Keratinocyte (primary cell): ENCODE results near the gene ERGIC1. TPM values are rescaled to one million over a fixed set of nuclear protein-coding genes. Genes with fewer than 3 reads are reported as not detected.

Experiments
- DNase-seq: peaks from one replicate; pipeline ENCODE4 v3.0.0-alpha.2; 2011; ENCODE audit warnings: low read depth, missing footprints, low spot score
- FAIRE-seq: peaks from 2 replicates; lab custom pipeline; 2011; peaks lifted over from hg19 to GRCh38; lab: Jason Lieb, UNC
- H2AFZ ChIP-seq: 2 replicates; pipeline ENCODE4 v1.6.0; 2012; ENCODE audit warnings: low read length, control low read depth, inconsistent platforms; ENCODE audit not compliant: control insufficient read depth
- H3K27ac ChIP-seq: 2 replicates; pipeline ENCODE4 v1.5.1; 2011; ENCODE audit warnings: low read length; ENCODE audit not compliant: control insufficient read depth, insufficient read depth
- H3K27me3 ChIP-seq: 3 replicates; pipeline ENCODE4 v1.6.0; 2011; ENCODE audit warnings: low read length; ENCODE audit not compliant: control insufficient read depth, insufficient read depth; ENCODE audit errors: extremely low read depth
- H3K36me3 ChIP-seq, 2 experiments: 2 replicates in 1 of 2; 3 replicates in 1 of 2; pipeline ENCODE4 v1.5.1; 2011; ENCODE audit warnings: low read length in 2 of 2, mild to moderate bottlenecking in 1 of 2; ENCODE audit not compliant: control insufficient read depth in 2 of 2, insufficient read depth in 2 of 2; ENCODE audit errors: extremely low read depth in 1 of 2
- H3K4me1 ChIP-seq: 3 replicates; pipeline ENCODE4 v1.5.1; 2011; ENCODE audit warnings: low read length; ENCODE audit not compliant: control insufficient read depth, insufficient read depth; ENCODE audit errors: extremely low read depth
- H3K4me2 ChIP-seq: 3 replicates; pipeline ENCODE4 v1.6.0; 2011; ENCODE audit warnings: low read depth, low read length; ENCODE audit not compliant: control insufficient read depth, insufficient read depth; ENCODE audit errors: extremely low read depth
- H3K4me3 ChIP-seq, 3 experiments: fragments of 200-600 bp in 1 of 3; sonication (generic) in 1 of 3; 2 replicates in 2 of 3; 3 replicates in 1 of 3; pipeline ENCODE4 v1.5.1; 2011 to 2016; ENCODE audit warnings: low read length in 3 of 3, mild to moderate bottlenecking in 3 of 3, control low read depth in 2 of 3, inconsistent platforms in 1 of 3, low read depth in 1 of 3, mixed read lengths in 1 of 3, mixed run types in 1 of 3, moderate library complexity in 1 of 3; ENCODE audit not compliant: control insufficient read depth in 2 of 3, insufficient read depth in 2 of 3; ENCODE audit errors: extremely low read depth in 1 of 3
- H3K79me2 ChIP-seq: 2 replicates; pipeline ENCODE4 v1.6.0; 2012; ENCODE audit warnings: low read length; ENCODE audit not compliant: control insufficient read depth, insufficient read depth
- H3K9ac ChIP-seq: 3 replicates; pipeline ENCODE4 v1.6.0; 2011; ENCODE audit warnings: low read length; ENCODE audit not compliant: control insufficient read depth, insufficient read depth; ENCODE audit errors: extremely low read depth
- H3K9me1 ChIP-seq: 3 replicates; pipeline ENCODE4 v1.6.0; 2011; ENCODE audit warnings: low read length; ENCODE audit not compliant: control insufficient read depth, insufficient read depth; ENCODE audit errors: extremely low read depth
- H3K9me3 ChIP-seq: 2 replicates; pipeline ENCODE4 v1.5.1; 2012; ENCODE audit warnings: low read depth, low read length; ENCODE audit not compliant: control insufficient read depth
- H4K20me1 ChIP-seq: 3 replicates; pipeline ENCODE4 v1.6.0; 2011; ENCODE audit warnings: low read length; ENCODE audit not compliant: control insufficient read depth, insufficient read depth; ENCODE audit errors: extremely low read depth
- EZH2 ChIP-seq: IDR thresholded peaks from one replicate; pipeline ENCODE4 v1.6.1; 2012; ENCODE audit warnings: inconsistent platforms, mild to moderate bottlenecking, low read length, moderate library complexity
- dilution Hi-C: fragments of 300-500 bp; cut with MboI; formaldehyde crosslinking; loops from one replicate; pipeline ENCODE4 v1.7.0; 2020; ENCODE audit warnings: low sequenced_read_pairs; ENCODE audit not compliant: extremely low pct_ligation_motif_present
- polyA plus RNA-seq, 5 experiments: library from polyadenylated mRNA; depleted of rRNA in 3 of 5; stranded (reverse) in 3 of 5; stranded (forward) in 1 of 5; unstranded in 1 of 5; fragments of >200 nt; gene quantifications; 1 replicate in 1 of 5; 2 replicates in 3 of 5; 3 replicates in 1 of 5; pipeline versions ENCODE4 v1.2.1 to v1.2.3, GENCODE V29; 2011 to 2012; ENCODE audit warnings: missing spikeins in 2 of 5, low read depth in 1 of 5, low replicate concordance in 1 of 5
- TF ChIP-seq, protein P1 (sequence below), 3 experiments: IDR thresholded peaks in 1 of 3; conservative IDR thresholded peaks in 1 of 3; optimal IDR thresholded peaks in 1 of 3; 2 replicates in 2 of 3; 3 replicates in 1 of 3; pipeline versions ENCODE3 to v1.5.1; 2011; ENCODE audit warnings: low read length in 3 of 3, mild to moderate bottlenecking in 3 of 3, moderate library complexity in 2 of 3, control low read depth in 1 of 3, inconsistent platforms in 1 of 3; ENCODE audit not compliant: insufficient read depth in 2 of 3; ENCODE audit errors: extremely low read depth in 1 of 3

Gene ERGIC1
- polyA plus RNA-seq, 1 donor (not counting 4 experiments of a cell fraction or from before 2014, with no cell fraction given) = 93.4 TPM

DNA sequence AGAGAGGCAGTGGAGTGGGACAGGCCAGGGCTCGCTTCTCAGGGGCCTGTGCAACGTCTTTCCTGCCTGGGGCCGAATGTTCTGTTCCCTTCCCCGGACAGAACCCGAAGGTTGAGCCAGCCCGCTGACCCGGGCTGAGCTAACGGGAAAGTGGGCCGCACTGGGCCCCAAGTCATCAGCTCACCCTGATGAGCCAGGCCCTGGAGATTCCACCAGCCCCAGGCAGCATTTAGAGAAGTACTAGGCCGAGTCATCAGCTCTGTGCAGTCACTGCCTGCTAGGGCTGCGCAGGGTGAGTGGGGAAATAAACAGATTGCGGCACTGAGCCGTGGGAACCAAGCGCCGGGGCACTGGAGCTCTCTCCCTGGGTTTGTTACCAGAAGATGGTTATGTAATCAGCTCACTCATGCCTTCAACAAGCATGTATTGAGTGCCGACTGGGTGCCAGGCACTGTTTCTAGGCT, 33.9 kb upstream of the ERGIC1 start:
- peak overlapping the region; percentile 68 for H3K9ac ChIP-seq
- no peak overlapping the region for H2AFZ ChIP-seq
- H3K36me3 ChIP-seq = no peaks in the 10 kb centered on the region
- no peaks in the 10 kb centered on the region for H3K9me3 ChIP-seq
- no peak overlapping the region for H3K4me3 ChIP-seq
- DNase-seq (no peak), FAIRE-seq (no peak)
- no peaks in the 10 kb centered on the region for H3K27me3 ChIP-seq
- no peaks in the 10 kb centered on the region for H3K79me2 ChIP-seq
- dilution Hi-C loops = no loop called here
- H3K9me1 ChIP-seq = no peaks in the 10 kb centered on the region
- H4K20me1 ChIP-seq = no peaks in the 10 kb centered on the region
- H3K4me1 ChIP-seq = peaks cover 48% of the 10 kb centered on the region
- TF ChIP-seq EZH2 = no peak
- TF ChIP-seq, protein P1, sequence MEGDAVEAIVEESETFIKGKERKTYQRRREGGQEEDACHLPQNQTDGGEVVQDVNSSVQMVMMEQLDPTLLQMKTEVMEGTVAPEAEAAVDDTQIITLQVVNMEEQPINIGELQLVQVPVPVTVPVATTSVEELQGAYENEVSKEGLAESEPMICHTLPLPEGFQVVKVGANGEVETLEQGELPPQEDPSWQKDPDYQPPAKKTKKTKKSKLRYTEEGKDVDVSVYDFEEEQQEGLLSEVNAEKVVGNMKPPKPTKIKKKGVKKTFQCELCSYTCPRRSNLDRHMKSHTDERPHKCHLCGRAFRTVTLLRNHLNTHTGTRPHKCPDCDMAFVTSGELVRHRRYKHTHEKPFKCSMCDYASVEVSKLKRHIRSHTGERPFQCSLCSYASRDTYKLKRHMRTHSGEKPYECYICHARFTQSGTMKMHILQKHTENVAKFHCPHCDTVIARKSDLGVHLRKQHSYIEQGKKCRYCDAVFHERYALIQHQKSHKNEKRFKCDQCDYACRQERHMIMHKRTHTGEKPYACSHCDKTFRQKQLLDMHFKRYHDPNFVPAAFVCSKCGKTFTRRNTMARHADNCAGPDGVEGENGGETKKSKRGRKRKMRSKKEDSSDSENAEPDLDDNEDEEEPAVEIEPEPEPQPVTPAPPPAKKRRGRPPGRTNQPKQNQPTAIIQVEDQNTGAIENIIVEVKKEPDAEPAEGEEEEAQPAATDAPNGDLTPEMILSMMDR (optimal IDR thresholded peaks at IDR 0.05 in 1 of 3, IDR thresholded peaks at IDR 0.05 in 1 of 3, conservative IDR thresholded peaks at IDR 0.05 in 1 of 3; ENCODE audit: extremely low read depth in 1 of 3, insufficient read depth in 2 of 3, low read length in 3 of 3) = no peak
- peak overlapping the region; percentile 93 for H3K27ac ChIP-seq
- peak overlapping the region; percentile 33 for H3K4me2 ChIP-seq

DNA sequence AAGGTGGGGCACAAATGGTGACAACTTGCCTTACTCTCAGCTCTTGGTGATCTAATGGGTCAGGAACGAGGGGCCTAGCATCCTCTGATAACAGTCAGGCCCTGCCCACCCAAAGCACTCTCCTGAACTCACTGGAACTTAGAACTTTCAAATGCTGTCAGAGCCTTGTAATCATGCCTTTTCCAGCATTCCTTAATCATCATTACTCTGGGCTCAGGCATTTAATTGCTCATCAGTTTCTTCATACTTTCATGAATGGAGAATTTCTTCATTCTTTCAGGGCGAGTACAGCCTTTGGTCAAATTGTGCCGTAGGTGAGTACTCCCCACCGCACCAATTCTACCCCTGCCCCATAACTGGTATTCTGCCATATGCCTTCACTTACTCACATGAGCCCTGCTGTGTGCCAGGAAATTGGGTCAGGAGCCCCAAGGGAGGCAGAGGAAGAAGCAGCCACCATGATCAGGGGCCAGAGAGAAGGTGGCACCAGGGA, 32.8 kb upstream of the ERGIC1 start:
- no peak for TF ChIP-seq EZH2
- TF ChIP-seq, protein P1 (optimal IDR thresholded peaks at IDR 0.05 in 1 of 3, IDR thresholded peaks at IDR 0.05 in 1 of 3, conservative IDR thresholded peaks at IDR 0.05 in 1 of 3; ENCODE audit: extremely low read depth in 1 of 3, insufficient read depth in 2 of 3, low read length in 3 of 3) = no peak
- no peaks in the 10 kb centered on the region for H3K9me3 ChIP-seq
- FAIRE-seq = peak; percentile 64
- no peak overlapping the region for H2AFZ ChIP-seq
- no peaks in the 10 kb centered on the region for H3K9me1 ChIP-seq
- H3K36me3 ChIP-seq = no peaks in the 10 kb centered on the region
- dilution Hi-C loops = no loop called here
- H3K79me2 ChIP-seq = no peaks in the 10 kb centered on the region
- H3K4me2 ChIP-seq = peak overlapping the region; percentile 59
- peak overlapping the region; percentile 68 for H3K9ac ChIP-seq
- H4K20me1 ChIP-seq = no peaks in the 10 kb centered on the region
- H3K27me3 ChIP-seq = no peaks in the 10 kb centered on the region
- H3K27ac ChIP-seq = peak overlapping the region; percentile 93
- no peak overlapping the region for H3K4me3 ChIP-seq
- DNase-seq = peak; percentile 92
- peaks cover 48% of the 10 kb centered on the region for H3K4me1 ChIP-seq
